Measurements from ENCODE around the gene CENPS. TPM values are rescaled to one million over a fixed set of nuclear protein-coding genes. Genes with fewer than 3 reads are reported as not detected.

Gene CENPS
- total RNA-seq, 1 experiment from 2014 or later = 16.3 TPM

- no peaks in the 10 kb centered on the region for H3F3A ChIP-seq (ENCODE audit: low read length, unreplicated experiment)
- no TSS peak for BruUV-seq (replicated peaks)
- H3K9me2 ChIP-seq (replicated peaks; ENCODE audit: low read length) = no peaks in the 10 kb centered on the region
- H2AFZ ChIP-seq (ENCODE audit: low read length) = no peak overlapping the region
- no peaks in the 10 kb centered on the region for H3K79me2 ChIP-seq (ENCODE audit: low read length)
- no peaks in the 10 kb centered on the region for H3K27me3 ChIP-seq (ENCODE audit: low read length)
- DNase-seq (no peak), ATAC-seq (no peak)
- POLR2A ChIA-PET (ENCODE audit: unreplicated experiment) = no interaction called here
- no peaks in the 10 kb centered on the region for H4K20me1 ChIP-seq (ENCODE audit: low read length)
- no peak overlapping the region for H3K4me3 ChIP-seq (ENCODE audit: low read length)
- H3K4me1 ChIP-seq (ENCODE audit: insufficient read depth, low read length) = no peaks in the 10 kb centered on the region
- H3K9ac ChIP-seq (ENCODE audit: low read length) = no peak overlapping the region
- CTCF ChIA-PET = no interaction called here
- no peak overlapping the region for H3K27ac ChIP-seq (ENCODE audit: low read length)
- H3K4me2 ChIP-seq (ENCODE audit: low read length) = no peak overlapping the region
- H3K9me3 ChIP-seq (ENCODE audit: low read length) = no peaks in the 10 kb centered on the region
- intact Hi-C loops (cut with micrococcal nuclease) = no loop called here
- TF ChIP-seq CTCF (conservative IDR thresholded peaks at IDR 0.05; ENCODE audit: low read depth, low read length) (no peak), EZH2phosphoT487 (IDR thresholded peaks at IDR 0.05; ENCODE audit: borderline replicate concordance, low read length) (no peak), EZH2 (IDR thresholded peaks at IDR 0.05; ENCODE audit: low read length, unreplicated experiment) (no peak)
- no peaks in the 10 kb centered on the region for H3K36me3 ChIP-seq (ENCODE audit: low read depth, low read length)
Observed at GRCh38 chr1:10446790-10447422, 16.7 kb downstream of the CENPS start.

- no peak within 1 kb of the TSS for H2AFZ ChIP-seq (ENCODE audit: low read length)
- DNase-seq = no peak
- POLR2A ChIA-PET (ENCODE audit: unreplicated experiment) = no interaction called here
- H3K79me2 ChIP-seq (ENCODE audit: low read length) = no peaks in the 10 kb centered on the region
- H3K4me3 ChIP-seq (ENCODE audit: low read length) = no peak within 1 kb of the TSS
- no TSS peak for BruUV-seq (replicated peaks)
- H3K4me2 ChIP-seq (ENCODE audit: low read length) = no peak within 1 kb of the TSS
- no peaks in the 10 kb centered on the region for H4K20me1 ChIP-seq (ENCODE audit: low read length)
- intact Hi-C loops (cut with micrococcal nuclease) = no loop called here
- no peaks in the 10 kb centered on the region for H3K9me2 ChIP-seq (replicated peaks; ENCODE audit: low read length)
- H3K4me1 ChIP-seq (ENCODE audit: insufficient read depth, low read length) = no peaks in the 10 kb centered on the region
- H3K9me3 ChIP-seq (ENCODE audit: low read length) = no peaks in the 10 kb centered on the region
- no peak within 1 kb of the TSS for H3K9ac ChIP-seq (ENCODE audit: low read length)
- CTCF ChIA-PET = no interaction called here
- H3K27ac ChIP-seq (ENCODE audit: low read length) = no peak within 1 kb of the TSS
- H3F3A ChIP-seq (ENCODE audit: low read length, unreplicated experiment) = no peaks in the 10 kb centered on the region
- TF ChIP-seq CTCF (conservative IDR thresholded peaks at IDR 0.05; ENCODE audit: low read depth, low read length) = no peak
- no peak for TF ChIP-seq EZH2 (IDR thresholded peaks at IDR 0.05; ENCODE audit: low read length, unreplicated experiment)
- TF ChIP-seq EZH2phosphoT487 (IDR thresholded peaks at IDR 0.05; ENCODE audit: borderline replicate concordance, low read length) = no peak
- H3K27me3 ChIP-seq (ENCODE audit: low read length) = no peaks in the 10 kb centered on the region
- ATAC-seq = no peak
- H3K36me3 ChIP-seq (ENCODE audit: low read depth, low read length) = no peaks in the 10 kb centered on the region
Observed at GRCh38 chr1:10449751-10450150, 19.5 kb downstream of the CENPS start, which contains the start of gene CORT. Gene CORT, plus strand, starts transcription at chr1:10450031. Its CDS starts 193 bp downstream, at chr1:10450224.

- TF ChIP-seq CTCF (conservative IDR thresholded peaks at IDR 0.05; ENCODE audit: low read depth, low read length) (no peak), EZH2 (IDR thresholded peaks at IDR 0.05; ENCODE audit: low read length, unreplicated experiment) (no peak), EZH2phosphoT487 (IDR thresholded peaks at IDR 0.05; ENCODE audit: borderline replicate concordance, low read length) (no peak)
- CTCF ChIA-PET = no interaction called here
- H3K27me3 ChIP-seq (ENCODE audit: low read length) = no peaks in the 10 kb centered on the region
- no peak overlapping the region for H2AFZ ChIP-seq (ENCODE audit: low read length)
- no peak overlapping the region for H3K9ac ChIP-seq (ENCODE audit: low read length)
- ATAC-seq (no peak), DNase-seq (no peak)
- no TSS peak for BruUV-seq (replicated peaks)
- H3K36me3 ChIP-seq (ENCODE audit: low read depth, low read length) = no peaks in the 10 kb centered on the region
- intact Hi-C loops (cut with micrococcal nuclease) = no loop called here
- POLR2A ChIA-PET (ENCODE audit: unreplicated experiment) = no interaction called here
- no peak overlapping the region for H3K4me3 ChIP-seq (ENCODE audit: low read length)
- H3K27ac ChIP-seq (ENCODE audit: low read length) = no peak overlapping the region
- H3K4me2 ChIP-seq (ENCODE audit: low read length) = no peak overlapping the region
- H3K9me3 ChIP-seq (ENCODE audit: low read length) = no peaks in the 10 kb centered on the region
- no peaks in the 10 kb centered on the region for H3K79me2 ChIP-seq (ENCODE audit: low read length)
- H3K4me1 ChIP-seq (ENCODE audit: insufficient read depth, low read length) = no peaks in the 10 kb centered on the region
- no peaks in the 10 kb centered on the region for H3K9me2 ChIP-seq (replicated peaks; ENCODE audit: low read length)
- no peaks in the 10 kb centered on the region for H4K20me1 ChIP-seq (ENCODE audit: low read length)
- no peaks in the 10 kb centered on the region for H3F3A ChIP-seq (ENCODE audit: low read length, unreplicated experiment)
Observed at GRCh38 chr1:10450156-10450814, 20.1 kb downstream of the CENPS start.

Measured in PC-3 (cell line).